ENCODE measurements around the gene IDE. TPM values are rescaled to one million over a fixed set of nuclear protein-coding genes. Genes with fewer than 3 reads are reported as not detected.

Gene IDE
- total and polyA plus RNA-seq, 2 of the 4 experiments (the other 2 are of a cell fraction), result 9.3 to 27.4 TPM

- dilution Hi-C loops (cut with HindIII; ENCODE audit: low sequenced_read_pairs, unreplicated experiment), result no loop called here
- DNase-seq, result no peak
- H3K27me3 ChIP-seq (ENCODE audit: control insufficient read depth, insufficient read depth, low read length), result peaks cover 9% of the 10 kb centered on the region
- no peak overlapping the region for H3K4me3 ChIP-seq (ENCODE audit: insufficient read depth, low read depth, low read length)
- no peak overlapping the region for H3K4ac ChIP-seq (ENCODE audit: low read depth, low read length)
- TF ChIP-seq NFE2L2 (IDR thresholded peaks at IDR 0.05; ENCODE audit: low read depth, low read length) (no peak), MAZ (IDR thresholded peaks at IDR 0.05; ENCODE audit: borderline replicate concordance, low read depth, low read length) (no peak), USF2 (IDR thresholded peaks at IDR 0.05; ENCODE audit: low read depth, low read length) (no peak), CEBPB (IDR thresholded peaks at IDR 0.05; ENCODE audit: low read depth, low read length) (no peak), CHD1 (IDR thresholded peaks at IDR 0.05; ENCODE audit: low read depth, low read length) (no peak), RFX5 (IDR thresholded peaks at IDR 0.05; ENCODE audit: low read depth, low read length) (no peak), SMC3 (IDR thresholded peaks at IDR 0.05; ENCODE audit: low read depth, low read length) (no peak), MXI1 (IDR thresholded peaks at IDR 0.05; ENCODE audit: borderline replicate concordance, low read depth, low read length) (no peak), CTCF (conservative IDR thresholded peaks at IDR 0.05; ENCODE audit: low read depth, low read length) (no peak), FOS (IDR thresholded peaks at IDR 0.05; ENCODE audit: low read depth, low read length) (no peak)
- no peak overlapping the region for H3K14ac ChIP-seq (replicated peaks; ENCODE audit: low read depth, low read length)
- no peak overlapping the region for H4K91ac ChIP-seq (ENCODE audit: insufficient read depth, low read depth, low read length)
- H2AFZ ChIP-seq (replicated peaks; ENCODE audit: low read length, poor library complexity), result peak overlapping the region; percentile 70
- no peak overlapping the region for H3K23ac ChIP-seq (ENCODE audit: low read depth, low read length)
- no peak overlapping the region for H3K56ac ChIP-seq (ENCODE audit: extremely low read depth, insufficient read depth, low read length)
- WGBS, 2 experiments (ENCODE audit: extremely low coverage in 2 of 2, insufficient read length in 1 of 2), result 35% methylated on average over 2 of the region's 10 CpGs; no CpG with 5 or more reads in 1 of the 2 experiments
- peak overlapping the region; percentile 28; the same call in 1 of the 2 replicates for H3K4me2 ChIP-seq (ENCODE audit: low read depth, low read length)
- ChIA-PET CTCF (interaction anchor here (0.6 kb wide), 1 partner anchor 14 kb away, joined by 3 read pairs; no protein-coding TSS in a partner anchor), POLR2A (ENCODE audit: unreplicated experiment) (no interaction called here)
- no peaks in the 10 kb centered on the region for H4K20me1 ChIP-seq (ENCODE audit: insufficient read depth, low read length)
- no peak overlapping the region for H2AK5ac ChIP-seq (ENCODE audit: low read depth, low read length)
- H3K4me1 ChIP-seq (ENCODE audit: control insufficient read depth, insufficient read depth, low read length), result no peaks in the 10 kb centered on the region
- no peak overlapping the region for H2BK15ac ChIP-seq (ENCODE audit: low read depth, low read length)
- H3K27ac ChIP-seq (ENCODE audit: insufficient read depth, low read length), result no peak overlapping the region
- no peak overlapping the region for H2AK9ac ChIP-seq (replicated peaks; ENCODE audit: low read depth, low read length, poor library complexity)
- no peaks in the 10 kb centered on the region for H3K36me3 ChIP-seq (ENCODE audit: control insufficient read depth, insufficient read depth, low read length)
- H4K5ac ChIP-seq (ENCODE audit: low read depth, low read length), result no peak overlapping the region
- BruUV-seq (replicated peaks), result no TSS peak
- no peaks in the 10 kb centered on the region for H3K79me1 ChIP-seq (ENCODE audit: low read depth in 1 of 2, low read length in 2 of 2)
- H2BK5ac ChIP-seq (ENCODE audit: low read depth, low read length, poor library complexity, severe bottlenecking), result no peak overlapping the region
- H4K8ac ChIP-seq (ENCODE audit: low read depth in 2 of 2, low read length in 2 of 2), result no peak overlapping the region
- in situ Hi-C loops (cut with MboI; ENCODE audit: low sequenced_read_pairs), result no loop called here
- no peak overlapping the region for H3K9ac ChIP-seq (ENCODE audit: low read depth, low read length)
- intact Hi-C loops (cut with micrococcal nuclease), result no loop called here
- no peak overlapping the region for H2BK120ac ChIP-seq (ENCODE audit: low read depth, low read length)
- H2BK20ac ChIP-seq (ENCODE audit: low read depth, low read length), result no peak overlapping the region
- ATAC-seq (ENCODE audit: low read depth), result peak; percentile 48; the same call in 1 of the 2 replicates
- no peaks in the 10 kb centered on the region for H3K9me1 ChIP-seq (ENCODE audit: insufficient read depth, low read length)
- H3K9me3 ChIP-seq (ENCODE audit: control insufficient read depth, insufficient read depth, low read length), result no peaks in the 10 kb centered on the region
- no peak overlapping the region for H3K18ac ChIP-seq (ENCODE audit: low read depth, low read length)
Observed at GRCh38 chr10:92404612-92405418, 169.1 kb downstream of the IDE start.
